NT2/D1 (cell line): ENCODE measurements around the gene HAS3.

ENCODE experiments used
- SUZ12 ChIP-seq: IDR thresholded peaks from 2 replicates; pipeline ENCODE4 v1.6.1; 2011; ENCODE audit not compliant: insufficient read length, insufficient read depth; ENCODE audit errors: extremely low read depth
- YY1 ChIP-seq: IDR thresholded peaks from 2 replicates; pipeline ENCODE4 v1.6.1; 2011; ENCODE audit not compliant: insufficient read length, insufficient read depth
- ZNF274 ChIP-seq: IDR thresholded peaks from 2 replicates; pipeline ENCODE4 v1.6.1; 2011; ENCODE audit warnings: mild to moderate bottlenecking, low read depth, low read length

GRCh38 chr16:69166946-69167930 is 61.8 kb downstream of the HAS3 start:
- TF ChIP-seq YY1 (no peak), SUZ12 (no peak), ZNF274 (no peak)
